Calu3 (cell line): Measurements from ENCODE around the gene PEPD. TPM values are rescaled to one million over a fixed set of nuclear protein-coding genes. Genes with fewer than 3 reads are reported as not detected.

Experiments
- BruUV-seq: library from RNA; stranded (reverse); fragments of 400-500 nt; replicated peaks from 2 replicates; lab custom pipeline; 2021; lab: Mats Ljungman, UMichigan
- CTCF ChIA-PET: fragments of 300-600 bp; sonication (Branson Sonifier 250); formaldehyde crosslinking; loops from one replicate; lab custom pipeline; 2022; ENCODE audit warnings: antibody characterized with exemption; lab: Charles Lee
- DNase-seq: peaks from one replicate; pipeline ENCODE4 v3.0.0; 2022
- H3K27ac Mint-ChIP-seq: one replicate; pipeline ENCODE4 v1.8.0; 2022; ENCODE audit warnings: mixed read lengths; ENCODE audit not compliant: unreplicated experiment
- H3K27me3 Mint-ChIP-seq: one replicate; pipeline ENCODE4 v1.8.0; 2022; ENCODE audit warnings: mixed read lengths; ENCODE audit not compliant: unreplicated experiment
- H3K36me3 Mint-ChIP-seq: one replicate; pipeline ENCODE4 v1.8.0; 2022; ENCODE audit warnings: mild to moderate bottlenecking, moderate library complexity, mixed read lengths; ENCODE audit not compliant: insufficient read depth, unreplicated experiment
- H3K4me1 Mint-ChIP-seq: one replicate; pipeline ENCODE4 v1.8.0; 2022; ENCODE audit warnings: mild to moderate bottlenecking, low read depth, mixed read lengths; ENCODE audit not compliant: unreplicated experiment
- H3K4me3 Mint-ChIP-seq: one replicate; pipeline ENCODE4 v1.8.0; 2022; ENCODE audit warnings: mild to moderate bottlenecking, low read depth, moderate library complexity, mixed read lengths; ENCODE audit not compliant: unreplicated experiment
- H3K9me3 Mint-ChIP-seq: one replicate; pipeline ENCODE4 v1.8.0; 2022; ENCODE audit warnings: low read depth, mixed read lengths; ENCODE audit not compliant: unreplicated experiment
- intact Hi-C: fragments of 100-400 bp; cut with micrococcal nuclease; formaldehyde crosslinking; loops from one replicate; pipeline ENCODE4 v1.10.0; 2022; ENCODE audit not compliant: unreplicated experiment
- total RNA-seq: library from RNA; stranded (reverse); gene quantifications from 2 replicates; pipeline ENCODE4 v1.2.3, GENCODE V29; 2022
- TF ChIP-seq, protein P1 (sequence below): fragments of 200-600 bp; IDR thresholded peaks from one replicate; pipeline ENCODE4 v1.8.0; 2022; ENCODE audit warnings: antibody characterized with exemption; ENCODE audit not compliant: unreplicated experiment

Gene PEPD
- total RNA-seq, 1 experiment from 2014 or later = 65.5 TPM

DNA sequence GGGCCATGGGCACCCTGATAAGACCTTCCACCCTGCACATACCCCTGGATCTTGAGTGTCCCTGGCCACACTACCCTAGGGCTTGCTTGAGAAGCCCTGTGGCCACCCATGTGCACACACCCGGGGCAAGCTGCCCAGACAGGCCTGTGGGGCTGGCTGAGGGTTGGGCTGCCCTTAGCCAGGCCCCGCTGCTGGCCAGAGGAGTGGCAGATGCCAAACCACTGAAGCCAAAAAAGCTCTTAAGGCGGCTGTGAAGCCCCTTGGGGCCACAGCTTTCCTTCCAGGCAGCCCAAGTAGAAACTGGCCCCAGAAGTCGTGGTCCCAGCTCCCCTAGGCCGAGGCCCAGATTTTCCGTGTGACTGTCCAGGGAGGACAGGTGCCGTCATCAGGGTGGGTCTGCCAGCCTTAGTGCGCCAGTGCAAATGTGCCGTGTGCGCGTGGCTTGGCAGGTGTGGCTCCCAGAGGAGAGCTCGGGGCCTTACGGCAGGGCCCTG is 133.3 kb downstream of the PEPD start:
- Mint-ChIP-seq H3K27ac (no peak overlapping the region), H3K27me3 (no peaks in the 10 kb centered on the region), H3K4me3 (no peak overlapping the region), H3K9me3 (no peaks in the 10 kb centered on the region), H3K4me1 (no peaks in the 10 kb centered on the region), H3K36me3 (peaks cover 28% of the 10 kb centered on the region)
- BruUV-seq = no TSS peak
- intact Hi-C loops = no loop called here
- TF ChIP-seq, protein P1, sequence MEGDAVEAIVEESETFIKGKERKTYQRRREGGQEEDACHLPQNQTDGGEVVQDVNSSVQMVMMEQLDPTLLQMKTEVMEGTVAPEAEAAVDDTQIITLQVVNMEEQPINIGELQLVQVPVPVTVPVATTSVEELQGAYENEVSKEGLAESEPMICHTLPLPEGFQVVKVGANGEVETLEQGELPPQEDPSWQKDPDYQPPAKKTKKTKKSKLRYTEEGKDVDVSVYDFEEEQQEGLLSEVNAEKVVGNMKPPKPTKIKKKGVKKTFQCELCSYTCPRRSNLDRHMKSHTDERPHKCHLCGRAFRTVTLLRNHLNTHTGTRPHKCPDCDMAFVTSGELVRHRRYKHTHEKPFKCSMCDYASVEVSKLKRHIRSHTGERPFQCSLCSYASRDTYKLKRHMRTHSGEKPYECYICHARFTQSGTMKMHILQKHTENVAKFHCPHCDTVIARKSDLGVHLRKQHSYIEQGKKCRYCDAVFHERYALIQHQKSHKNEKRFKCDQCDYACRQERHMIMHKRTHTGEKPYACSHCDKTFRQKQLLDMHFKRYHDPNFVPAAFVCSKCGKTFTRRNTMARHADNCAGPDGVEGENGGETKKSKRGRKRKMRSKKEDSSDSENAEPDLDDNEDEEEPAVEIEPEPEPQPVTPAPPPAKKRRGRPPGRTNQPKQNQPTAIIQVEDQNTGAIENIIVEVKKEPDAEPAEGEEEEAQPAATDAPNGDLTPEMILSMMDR = no peak
- CTCF ChIA-PET = interaction anchor here (0.7 to 0.8 kb wide), 2 partner anchors 14 to 165 kb away, joined by 3 read pairs; no protein-coding TSS in a partner anchor
- no peak for DNase-seq

DNA sequence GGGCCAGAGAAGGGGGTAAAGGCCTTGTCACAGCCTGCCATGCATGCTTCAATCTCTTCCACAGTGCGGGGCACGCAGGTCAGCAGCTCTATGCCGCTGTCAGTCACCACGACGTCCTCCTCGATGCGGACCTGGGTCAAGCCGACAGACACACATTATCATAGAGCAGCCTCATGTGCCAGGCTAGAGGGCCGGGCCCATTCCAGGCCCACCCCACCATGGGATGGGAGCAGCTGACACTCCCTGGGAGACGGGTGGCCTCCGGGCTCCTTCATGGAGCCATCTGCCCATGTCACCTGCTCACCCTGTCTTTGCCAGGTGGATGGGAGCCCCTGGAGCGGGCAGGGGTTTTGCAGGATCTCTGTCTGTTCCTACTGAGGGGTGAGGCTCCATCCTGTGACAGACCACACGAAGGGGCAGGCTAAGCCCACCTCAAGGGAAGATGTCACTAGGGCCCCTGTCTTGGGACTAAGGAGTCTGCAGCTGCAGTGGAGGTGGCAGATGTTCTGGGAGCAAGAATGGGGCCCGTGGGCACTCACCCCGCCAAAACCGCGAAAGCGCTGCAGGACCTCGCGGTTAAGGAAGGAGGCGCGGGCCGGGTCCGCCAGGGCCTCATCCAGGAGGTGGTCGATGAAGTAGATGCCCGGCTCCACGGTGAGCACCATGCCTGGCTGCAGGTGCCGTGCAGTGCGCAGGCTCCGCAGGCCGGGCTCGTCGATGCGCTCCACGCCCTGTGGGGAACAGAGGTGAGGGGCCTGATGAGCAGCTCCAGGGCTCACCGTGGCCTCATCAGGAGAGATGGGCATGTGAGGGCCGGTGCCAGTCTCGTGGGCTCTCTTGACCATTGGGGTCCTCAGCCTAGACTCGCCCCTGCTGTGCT is 134.0 kb downstream of the PEPD start:
- H3K27me3 Mint-ChIP-seq = no peaks in the 10 kb centered on the region
- intact Hi-C loops = no loop called here
- no peaks in the 10 kb centered on the region for H3K4me1 Mint-ChIP-seq
- H3K9me3 Mint-ChIP-seq = no peaks in the 10 kb centered on the region
- CTCF ChIA-PET = no interaction called here
- no TSS peak for BruUV-seq
- H3K27ac Mint-ChIP-seq = no peak overlapping the region
- peaks cover 28% of the 10 kb centered on the region for H3K36me3 Mint-ChIP-seq
- DNase-seq = no peak
- no peak overlapping the region for H3K4me3 Mint-ChIP-seq
- TF ChIP-seq, protein P1 = no peak

DNA sequence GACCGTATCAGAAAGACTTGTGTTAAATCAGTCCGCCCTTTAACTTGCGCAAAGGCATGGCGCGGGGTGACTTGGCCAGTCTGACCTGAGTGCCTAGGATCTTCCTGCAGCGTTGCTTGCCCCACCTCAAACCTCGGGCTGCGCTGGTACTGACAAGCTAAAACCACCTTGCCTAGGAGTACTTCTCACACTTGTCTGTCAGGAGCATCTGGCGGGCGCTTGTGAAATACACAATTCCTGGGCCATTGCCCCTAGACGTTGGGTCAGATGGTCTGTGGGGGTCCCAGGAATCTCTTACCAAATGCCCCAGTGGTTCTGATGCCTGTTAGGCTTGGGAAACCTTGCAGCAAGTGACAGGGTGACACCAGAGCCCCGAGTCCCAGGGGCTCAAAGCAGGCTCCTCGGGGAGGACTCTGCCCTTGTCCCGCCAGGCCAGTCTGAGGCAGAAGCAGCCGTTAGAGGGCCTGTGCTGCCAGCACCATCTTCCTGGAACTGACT is 135.2 kb downstream of the PEPD start:
- Mint-ChIP-seq H3K9me3 (no peaks in the 10 kb centered on the region), H3K27me3 (no peaks in the 10 kb centered on the region), H3K36me3 (peaks cover 37% of the 10 kb centered on the region), H3K4me1 (no peaks in the 10 kb centered on the region), H3K4me3 (no peak overlapping the region), H3K27ac (no peak overlapping the region)
- DNase-seq = no peak
- CTCF ChIA-PET = no interaction called here
- TF ChIP-seq, protein P1 = no peak
- no TSS peak for BruUV-seq
- intact Hi-C loops = no loop called here

DNA sequence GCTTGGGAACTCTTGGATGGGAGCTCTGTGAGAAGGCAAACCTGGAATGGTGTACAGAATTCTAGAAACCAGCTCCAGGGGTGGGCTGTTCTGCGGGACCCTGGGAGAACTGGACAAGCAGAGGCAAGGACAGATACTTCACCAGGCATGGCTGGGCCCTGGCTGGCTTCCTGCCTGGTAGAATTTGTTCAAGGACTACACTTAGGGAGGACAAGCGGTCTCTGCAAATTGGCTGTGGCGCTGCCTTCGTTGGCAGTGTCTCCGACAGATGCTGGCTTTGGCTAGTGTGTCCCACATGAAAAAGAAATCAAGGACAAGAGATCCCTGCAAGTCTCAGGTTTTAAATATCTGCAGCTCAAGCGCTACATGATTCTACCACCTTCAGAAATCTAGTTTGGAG is 135.6 kb downstream of the PEPD start:
- no TSS peak for BruUV-seq
- Mint-ChIP-seq H3K27me3 (no peaks in the 10 kb centered on the region), H3K4me1 (no peaks in the 10 kb centered on the region), H3K9me3 (no peaks in the 10 kb centered on the region), H3K4me3 (no peak overlapping the region), H3K36me3 (peaks cover 38% of the 10 kb centered on the region), H3K27ac (no peak overlapping the region)
- DNase-seq = no peak
- CTCF ChIA-PET = no interaction called here
- TF ChIP-seq, protein P1 = no peak
- intact Hi-C loops = no loop called here
